IPS-18a (cell line): ENCODE results near the gene PLOD2.
A peak's percentile ranks its signal among the peaks of the same experiment; 100 is the strongest.

Source experiments
- H3K27ac ChIP-seq: one replicate; pipeline ENCODE4 v1.5.1; 2013; ENCODE audit warnings: low read length
- H3K27me3 ChIP-seq: one replicate; pipeline ENCODE4 v1.6.1; 2013; ENCODE audit warnings: mild to moderate bottlenecking, low read length; ENCODE audit not compliant: control insufficient read depth, insufficient read depth
- H3K36me3 ChIP-seq: one replicate; pipeline ENCODE4 v1.6.1; 2013; ENCODE audit warnings: low read depth, low read length; ENCODE audit not compliant: control insufficient read depth
- H3K4me1 ChIP-seq: one replicate; pipeline ENCODE4 v1.6.1; 2013; ENCODE audit warnings: low read depth, low read length; ENCODE audit not compliant: control insufficient read depth
- H3K4me3 ChIP-seq: one replicate; pipeline ENCODE4 v1.5.1; 2013; ENCODE audit warnings: low read length
- H3K9ac ChIP-seq: one replicate; pipeline ENCODE4 v1.6.1; 2013; ENCODE audit warnings: mild to moderate bottlenecking, low read length, moderate library complexity
- H3K9me3 ChIP-seq: one replicate; pipeline ENCODE4 v1.6.1; 2013; ENCODE audit warnings: low read depth, low read length; ENCODE audit not compliant: control insufficient read depth

Gene PLOD2

GRCh38 chr3:146156095-146156494 is 4.9 kb downstream of the PLOD2 start:
- peaks cover 23% of the 10 kb centered on the region for H3K4me1 ChIP-seq
- no peak overlapping the region for H3K9ac ChIP-seq
- no peaks in the 10 kb centered on the region for H3K27me3 ChIP-seq
- H3K27ac ChIP-seq: no peak overlapping the region
- H3K36me3 ChIP-seq: no peaks in the 10 kb centered on the region
- no peak overlapping the region for H3K4me3 ChIP-seq
- H3K9me3 ChIP-seq: no peaks in the 10 kb centered on the region

GRCh38 chr3:146154995-146155394 is 6.0 kb downstream of the PLOD2 start:
- Histone ChIP-seq H3K36me3 (no peaks in the 10 kb centered on the region), H3K4me3 (no peak overlapping the region), H3K27ac (no peak overlapping the region), H3K9ac (no peak overlapping the region), H3K4me1 (peaks cover 22% of the 10 kb centered on the region), H3K9me3 (no peaks in the 10 kb centered on the region), H3K27me3 (no peaks in the 10 kb centered on the region)

GRCh38 chr3:146154316-146154715 is 6.7 kb downstream of the PLOD2 start:
- Histone ChIP-seq H3K36me3 (no peaks in the 10 kb centered on the region), H3K4me1 (peaks cover 15% of the 10 kb centered on the region), H3K27ac (no peak overlapping the region), H3K27me3 (no peaks in the 10 kb centered on the region), H3K9ac (no peak overlapping the region), H3K9me3 (no peaks in the 10 kb centered on the region), H3K4me3 (no peak overlapping the region)

GRCh38 chr3:146153429-146153828 is 7.6 kb downstream of the PLOD2 start:
- no peaks in the 10 kb centered on the region for H3K27me3 ChIP-seq
- H3K36me3 ChIP-seq: no peaks in the 10 kb centered on the region
- no peak overlapping the region for H3K27ac ChIP-seq
- no peak overlapping the region for H3K9ac ChIP-seq
- peaks cover 14% of the 10 kb centered on the region for H3K4me1 ChIP-seq
- no peak overlapping the region for H3K4me3 ChIP-seq
- H3K9me3 ChIP-seq: no peaks in the 10 kb centered on the region

- no peaks in the 10 kb centered on the region for H3K9me3 ChIP-seq
- peaks cover 14% of the 10 kb centered on the region for H3K4me1 ChIP-seq
- no peak overlapping the region for H3K9ac ChIP-seq
- no peak overlapping the region for H3K27ac ChIP-seq
- no peak overlapping the region for H3K4me3 ChIP-seq
- no peaks in the 10 kb centered on the region for H3K36me3 ChIP-seq
- no peaks in the 10 kb centered on the region for H3K27me3 ChIP-seq
These were observed 8.2 kb downstream of the PLOD2 start for GRCh38 chr3:146152834-146153233.

GRCh38 chr3:146148468-146148931 is 12.5 kb downstream of the PLOD2 start:
- Histone ChIP-seq H3K36me3 (no peaks in the 10 kb centered on the region), H3K9ac (no peak overlapping the region), H3K9me3 (no peaks in the 10 kb centered on the region), H3K27me3 (no peaks in the 10 kb centered on the region), H3K4me3 (no peak overlapping the region), H3K27ac (no peak overlapping the region), H3K4me1 (peaks cover 9% of the 10 kb centered on the region)

GRCh38 chr3:146145642-146146041 is 15.3 kb downstream of the PLOD2 start:
- Histone ChIP-seq H3K4me3 (no peak overlapping the region), H3K27me3 (no peaks in the 10 kb centered on the region), H3K27ac (no peak overlapping the region), H3K4me1 (no peaks in the 10 kb centered on the region), H3K36me3 (no peaks in the 10 kb centered on the region), H3K9ac (no peak overlapping the region), H3K9me3 (no peaks in the 10 kb centered on the region)

- no peak overlapping the region for H3K4me3 ChIP-seq
These were observed 18.2 kb downstream of the PLOD2 start for GRCh38 chr3:146142757-146143156.

GRCh38 chr3:146139586-146140110 is 21.3 kb downstream of the PLOD2 start:
- Histone ChIP-seq H3K27me3 (no peaks in the 10 kb centered on the region), H3K9ac (no peak overlapping the region), H3K27ac (no peak overlapping the region), H3K36me3 (no peaks in the 10 kb centered on the region), H3K4me3 (no peak overlapping the region), H3K9me3 (no peaks in the 10 kb centered on the region), H3K4me1 (peaks cover 11% of the 10 kb centered on the region)

More at GRCh38 chr3:146142757-146143156, 18.2 kb downstream of the PLOD2 start:
- peaks cover 5% of the 10 kb centered on the region for H3K4me1 ChIP-seq
- no peaks in the 10 kb centered on the region for H3K36me3 ChIP-seq
- H3K27ac ChIP-seq: no peak overlapping the region
- no peaks in the 10 kb centered on the region for H3K9me3 ChIP-seq
- H3K27me3 ChIP-seq: no peaks in the 10 kb centered on the region
- no peak overlapping the region for H3K9ac ChIP-seq

- Histone ChIP-seq H3K9me3 (no peaks in the 10 kb centered on the region), H3K4me3 (no peak overlapping the region), H3K9ac (no peak overlapping the region), H3K27ac (no peak overlapping the region), H3K36me3 (no peaks in the 10 kb centered on the region), H3K27me3 (no peaks in the 10 kb centered on the region), H3K4me1 (peaks cover 17% of the 10 kb centered on the region)
These were observed 22.1 kb downstream of the PLOD2 start for GRCh38 chr3:146138902-146139301.

- no peak overlapping the region for H3K9ac ChIP-seq
- peaks cover 22% of the 10 kb centered on the region for H3K4me1 ChIP-seq
These were observed 24.3 kb downstream of the PLOD2 start for GRCh38 chr3:146136647-146137046.

GRCh38 chr3:146134348-146135117 is 26.5 kb downstream of the PLOD2 start:
- Histone ChIP-seq H3K27me3 (no peaks in the 10 kb centered on the region), H3K36me3 (no peaks in the 10 kb centered on the region), H3K9ac (no peak overlapping the region), H3K4me3 (peak overlapping the region; percentile 8), H3K27ac (no peak overlapping the region), H3K9me3 (no peaks in the 10 kb centered on the region), H3K4me1 (peaks cover 22% of the 10 kb centered on the region)

More at GRCh38 chr3:146136647-146137046, 24.3 kb downstream of the PLOD2 start:
- H3K36me3 ChIP-seq: no peaks in the 10 kb centered on the region
- H3K4me3 ChIP-seq: no peak overlapping the region
- H3K9me3 ChIP-seq: no peaks in the 10 kb centered on the region
- H3K27ac ChIP-seq: no peak overlapping the region
- H3K27me3 ChIP-seq: no peaks in the 10 kb centered on the region
